Vagina (tissue), 2 donors: Measurements from ENCODE around the gene ITPK1. TPM values are rescaled to one million over a fixed set of nuclear protein-coding genes. Genes with fewer than 3 reads are reported as not detected.

Experiments used
- DNase-seq, 2 donors: peaks; one replicate each; pipeline ENCODE4 v3.0.0-alpha.2; 2017; ENCODE audit errors: extremely low spot score in 2 of 2
- H3K27ac ChIP-seq: fragments of 200-600 bp; sonication (generic); one replicate; pipeline ENCODE4 v1.5.1; 2019
- H3K27me3 ChIP-seq: fragments of 200-600 bp; sonication (generic); one replicate; pipeline ENCODE4 v1.5.1; 2019
- H3K36me3 ChIP-seq, 2 donors: fragments of 200-600 bp; sonication (generic); one replicate each; pipeline ENCODE4 v1.5.1; 2017 to 2019
- H3K4me1 ChIP-seq: fragments of 200-600 bp; sonication (generic); one replicate; pipeline ENCODE4 v1.5.1; 2019
- H3K4me3 ChIP-seq, 2 donors: fragments of 200-600 bp; sonication (generic); 1 replicate in 1 of 2; 2 replicates in 1 of 2; pipeline ENCODE4 v1.5.1; 2016 to 2019
- H3K9me3 ChIP-seq: fragments of 200-600 bp; sonication (generic); one replicate; pipeline ENCODE4 v1.5.1; 2019
- POLR2A ChIP-seq, 2 donors: fragments of 450-650 bp; IDR thresholded peaks; one replicate each; pipeline ENCODE4 v1.6.1; 2017; ENCODE audit warnings: antibody characterized with exemption in 2 of 2, mild to moderate bottlenecking in 2 of 2, moderate library complexity in 2 of 2
- POLR2AphosphoS5 ChIP-seq, 2 donors: sonication (generic); formaldehyde crosslinking; IDR thresholded peaks; one replicate each; pipeline ENCODE4 v1.9.0; 2017; ENCODE audit warnings: antibody characterized with exemption in 2 of 2, mild to moderate bottlenecking in 2 of 2, low read depth in 1 of 2; ENCODE audit not compliant: insufficient read depth in 1 of 2
- intact Hi-C: fragments of 100-400 bp; cut with DNase I; formaldehyde crosslinking; loops from one replicate; pipeline ENCODE4 v1.15.1; 2023
- total RNA-seq: library from RNA; depleted of rRNA; stranded (reverse); fragments of >200 nt; gene quantifications from one replicate; pipeline ENCODE4 v1.2.3, GENCODE V29; 2016
- TF ChIP-seq, protein P1 (sequence below), 3 experiments: fragments of 450-650 bp in 2 of 3; fragments of 200-600 bp in 1 of 3; sonication (generic) in 1 of 3; IDR thresholded peaks; one replicate each; pipeline ENCODE4 v1.5.1; 2017 to 2019; ENCODE audit warnings: antibody characterized with exemption in 3 of 3, mild to moderate bottlenecking in 2 of 3, moderate library complexity in 2 of 3

Gene ITPK1
- total RNA-seq, 1 donor from 2014 or later: 49.6 TPM

DNA sequence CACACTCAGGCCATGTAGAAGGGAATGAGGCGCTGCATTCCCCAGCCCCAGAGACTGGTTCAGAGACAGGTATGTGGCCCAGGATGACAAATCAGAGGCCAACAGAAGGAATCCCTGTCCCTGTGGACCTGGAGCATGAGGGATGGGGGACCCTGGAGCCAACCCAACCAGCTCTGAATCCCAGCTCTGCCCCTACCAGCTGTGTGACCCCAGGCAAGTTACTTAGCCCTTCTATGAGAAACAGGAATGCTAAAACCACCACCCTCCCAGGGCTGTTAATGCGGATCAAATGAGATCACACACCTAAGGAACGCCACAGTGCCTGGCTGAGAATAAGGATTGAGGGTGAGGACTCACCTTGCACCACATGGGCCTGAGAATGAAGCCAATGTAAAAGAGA is 15.6 kb downstream of the ITPK1 start:
- Histone ChIP-seq H3K4me1 (peaks cover 40% of the 10 kb centered on the region), H3K27ac (no peak overlapping the region), H3K4me3 (no peak overlapping the region), H3K27me3 (no peaks in the 10 kb centered on the region), H3K9me3 (no peaks in the 10 kb centered on the region), H3K36me3 (no peaks in the 10 kb centered on the region)
- no peak for TF ChIP-seq POLR2AphosphoS5 (IDR thresholded peaks at IDR 0.05; ENCODE audit: insufficient read depth in 1 of 2, low read depth in 1 of 2)
- TF ChIP-seq POLR2A (IDR thresholded peaks at IDR 0.05): no peak
- TF ChIP-seq, protein P1, sequence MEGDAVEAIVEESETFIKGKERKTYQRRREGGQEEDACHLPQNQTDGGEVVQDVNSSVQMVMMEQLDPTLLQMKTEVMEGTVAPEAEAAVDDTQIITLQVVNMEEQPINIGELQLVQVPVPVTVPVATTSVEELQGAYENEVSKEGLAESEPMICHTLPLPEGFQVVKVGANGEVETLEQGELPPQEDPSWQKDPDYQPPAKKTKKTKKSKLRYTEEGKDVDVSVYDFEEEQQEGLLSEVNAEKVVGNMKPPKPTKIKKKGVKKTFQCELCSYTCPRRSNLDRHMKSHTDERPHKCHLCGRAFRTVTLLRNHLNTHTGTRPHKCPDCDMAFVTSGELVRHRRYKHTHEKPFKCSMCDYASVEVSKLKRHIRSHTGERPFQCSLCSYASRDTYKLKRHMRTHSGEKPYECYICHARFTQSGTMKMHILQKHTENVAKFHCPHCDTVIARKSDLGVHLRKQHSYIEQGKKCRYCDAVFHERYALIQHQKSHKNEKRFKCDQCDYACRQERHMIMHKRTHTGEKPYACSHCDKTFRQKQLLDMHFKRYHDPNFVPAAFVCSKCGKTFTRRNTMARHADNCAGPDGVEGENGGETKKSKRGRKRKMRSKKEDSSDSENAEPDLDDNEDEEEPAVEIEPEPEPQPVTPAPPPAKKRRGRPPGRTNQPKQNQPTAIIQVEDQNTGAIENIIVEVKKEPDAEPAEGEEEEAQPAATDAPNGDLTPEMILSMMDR (IDR thresholded peaks at IDR 0.05): no peak
- DNase-seq: no peak
- intact Hi-C loops: no loop called here

DNA sequence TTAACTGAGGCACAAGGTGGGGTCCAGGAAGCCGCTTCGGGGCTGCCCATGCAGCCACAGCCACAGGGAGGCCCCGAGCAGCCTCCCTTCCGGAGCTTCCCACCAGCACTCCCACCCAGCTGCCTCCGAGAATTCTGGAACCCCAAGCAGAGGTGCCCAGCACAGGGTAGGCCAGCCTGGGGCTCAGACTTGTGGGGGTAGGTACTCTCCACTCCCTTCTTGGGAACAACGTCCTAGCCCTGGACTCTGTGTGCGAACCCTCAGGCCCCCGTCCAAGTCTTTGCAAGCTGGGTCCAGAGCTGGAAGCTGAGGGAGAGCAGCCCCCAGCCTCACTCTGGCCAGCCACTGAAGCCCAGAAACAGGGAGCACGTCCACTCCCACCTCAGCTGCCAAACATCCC is 16.1 kb downstream of the ITPK1 start:
- Histone ChIP-seq H3K4me1 (peaks cover 36% of the 10 kb centered on the region), H3K9me3 (no peaks in the 10 kb centered on the region), H3K36me3 (no peaks in the 10 kb centered on the region), H3K27ac (no peak overlapping the region), H3K27me3 (no peaks in the 10 kb centered on the region), H3K4me3 (no peak overlapping the region)
- no peak for DNase-seq
- TF ChIP-seq POLR2AphosphoS5 (IDR thresholded peaks at IDR 0.05; ENCODE audit: insufficient read depth in 1 of 2, low read depth in 1 of 2) (no peak), POLR2A (IDR thresholded peaks at IDR 0.05) (no peak)
- TF ChIP-seq, protein P1 (IDR thresholded peaks at IDR 0.05): no peak
- intact Hi-C loops: no loop called here

DNA sequence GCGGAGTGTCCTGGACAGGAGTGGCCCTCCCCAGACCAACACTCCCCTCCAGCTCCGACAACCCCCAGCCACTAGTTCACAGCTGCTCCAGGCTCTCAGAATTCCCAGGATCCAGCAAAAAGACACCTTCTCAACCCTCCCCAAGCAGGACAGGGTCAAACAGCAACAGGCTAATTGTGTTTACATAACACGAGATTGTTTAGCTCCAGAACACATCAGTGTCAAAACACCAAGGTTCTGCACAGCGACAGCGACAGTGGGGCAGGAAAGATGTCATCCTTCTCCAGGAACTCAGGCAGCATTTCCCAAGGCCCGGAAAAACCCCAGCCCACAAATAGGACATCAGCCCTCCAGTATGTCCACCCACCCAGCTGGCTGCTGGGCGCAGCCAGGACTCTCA is 16.5 kb downstream of the ITPK1 start:
- intact Hi-C loops: no loop called here
- H3K4me1 ChIP-seq: peaks cover 31% of the 10 kb centered on the region
- H3K4me3 ChIP-seq: no peak overlapping the region
- no peaks in the 10 kb centered on the region for H3K27me3 ChIP-seq
- TF ChIP-seq, protein P1 (IDR thresholded peaks at IDR 0.05): no peak
- TF ChIP-seq POLR2AphosphoS5 (IDR thresholded peaks at IDR 0.05; ENCODE audit: insufficient read depth in 1 of 2, low read depth in 1 of 2) (no peak), POLR2A (IDR thresholded peaks at IDR 0.05) (no peak)
- no peaks in the 10 kb centered on the region for H3K9me3 ChIP-seq
- no peak overlapping the region for H3K27ac ChIP-seq
- H3K36me3 ChIP-seq: no peaks in the 10 kb centered on the region
- no peak for DNase-seq

DNA sequence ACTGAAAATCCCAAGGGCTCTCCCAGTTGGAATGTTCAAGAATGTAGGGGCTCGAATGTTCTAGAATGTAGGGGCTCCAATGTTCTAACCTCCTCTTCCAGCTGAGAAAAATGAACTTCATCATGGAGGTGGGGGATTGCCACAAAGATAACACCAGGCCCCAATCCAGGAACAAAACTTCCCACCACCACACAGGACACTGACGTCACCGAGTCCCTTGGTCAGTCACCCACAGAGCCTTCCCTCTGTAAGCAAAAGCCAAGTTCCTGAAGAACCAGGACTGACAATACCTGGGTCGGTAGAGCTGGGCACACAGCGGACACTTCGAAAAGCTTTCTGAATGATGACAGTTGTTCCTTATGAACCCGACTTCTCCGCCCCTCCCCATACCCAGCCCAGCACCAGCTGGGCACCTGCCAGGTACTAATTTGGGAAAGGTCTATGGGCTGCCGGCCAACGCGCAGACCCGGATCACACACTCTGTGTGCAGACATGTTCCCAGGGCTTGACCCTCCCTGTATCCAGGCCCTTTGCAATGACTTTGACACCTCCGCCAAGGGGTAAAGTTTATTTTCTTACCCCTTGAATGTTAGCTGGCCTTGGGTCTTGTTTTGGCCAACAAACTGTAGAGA is 18.9 kb downstream of the ITPK1 start:
- Histone ChIP-seq H3K36me3 (no peaks in the 10 kb centered on the region), H3K4me3 (no peak overlapping the region), H3K9me3 (no peaks in the 10 kb centered on the region), H3K27me3 (no peaks in the 10 kb centered on the region), H3K27ac (no peak overlapping the region), H3K4me1 (peaks cover 38% of the 10 kb centered on the region)
- intact Hi-C loops: no loop called here
- DNase-seq: no peak
- TF ChIP-seq, protein P1 (IDR thresholded peaks at IDR 0.05): no peak
- TF ChIP-seq POLR2A (IDR thresholded peaks at IDR 0.05) (no peak), POLR2AphosphoS5 (IDR thresholded peaks at IDR 0.05; ENCODE audit: insufficient read depth in 1 of 2, low read depth in 1 of 2) (no peak)

DNA sequence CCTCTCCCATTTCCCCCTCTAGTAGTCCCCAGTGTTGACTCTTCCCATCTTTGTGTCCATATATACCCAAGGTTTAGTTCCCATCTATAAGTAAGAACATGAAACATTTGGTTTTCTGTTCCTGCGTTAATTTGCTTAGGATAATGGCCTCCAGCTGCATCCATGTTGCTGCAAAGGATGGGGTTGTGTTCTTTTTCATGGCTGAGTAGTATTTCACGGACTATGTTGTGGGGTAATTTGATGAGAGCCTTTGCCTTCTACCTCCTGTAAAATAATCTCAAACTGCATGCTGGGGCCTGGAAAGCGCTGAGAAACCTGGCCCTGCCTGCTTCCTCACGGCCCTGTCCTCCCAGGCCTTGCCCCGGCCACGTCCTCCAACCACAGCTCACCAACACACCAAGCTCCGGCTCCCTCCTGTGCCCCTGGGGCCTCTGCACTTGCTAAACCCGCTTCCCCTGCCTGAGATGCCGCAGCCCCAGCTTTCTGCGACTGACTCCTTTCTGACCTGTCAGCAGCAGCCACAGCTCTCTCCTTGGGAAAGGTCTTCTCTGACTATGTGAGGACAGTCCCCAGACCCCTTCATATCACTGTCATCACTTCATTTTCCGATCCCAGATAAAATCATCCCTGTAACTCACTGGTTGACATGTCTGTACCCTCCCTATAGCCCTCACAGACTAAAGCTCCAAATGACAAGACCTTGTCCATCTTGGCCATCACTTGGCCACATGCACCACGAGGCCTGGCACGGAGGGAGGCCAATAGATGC is 19.8 kb downstream of the ITPK1 start:
- intact Hi-C loops: no loop called here
- Histone ChIP-seq H3K4me1 (peaks cover 47% of the 10 kb centered on the region), H3K9me3 (no peaks in the 10 kb centered on the region), H3K4me3 (no peak overlapping the region), H3K27me3 (no peaks in the 10 kb centered on the region), H3K27ac (no peak overlapping the region), H3K36me3 (no peaks in the 10 kb centered on the region)
- no peak for DNase-seq
- TF ChIP-seq POLR2A (IDR thresholded peaks at IDR 0.05) (no peak), POLR2AphosphoS5 (IDR thresholded peaks at IDR 0.05; ENCODE audit: insufficient read depth in 1 of 2, low read depth in 1 of 2) (no peak)
- TF ChIP-seq, protein P1 (IDR thresholded peaks at IDR 0.05): no peak
